Glutamatergic neuron (in vitro differentiated cells): ENCODE results near the gene SLITRK3. TPM values are rescaled to one million over a fixed set of nuclear protein-coding genes. Genes with fewer than 3 reads are reported as not detected.
"Not testable (repeated sequence)": the region's sequence is repeated elsewhere in the genome, so short reads cannot be mapped to it uniquely, and the experiment has no call there.

Experiments used
- DNase-seq: peaks from one replicate; pipeline ENCODE4 v3.0.0; 2022
- H3K27ac Mint-ChIP-seq: one replicate; pipeline ENCODE4 v1.8.0; 2020; ENCODE audit warnings: mild to moderate bottlenecking, mixed read lengths, inconsistent platforms; ENCODE audit not compliant: unreplicated experiment
- H3K27me3 Mint-ChIP-seq: one replicate; pipeline ENCODE4 v1.8.0; 2020; ENCODE audit warnings: mild to moderate bottlenecking, moderate library complexity, mixed read lengths, inconsistent platforms; ENCODE audit not compliant: unreplicated experiment
- H3K36me3 Mint-ChIP-seq: one replicate; pipeline ENCODE4 v1.8.0; 2020; ENCODE audit warnings: mild to moderate bottlenecking, mixed read lengths, inconsistent platforms; ENCODE audit not compliant: unreplicated experiment
- H3K4me1 Mint-ChIP-seq: one replicate; pipeline ENCODE4 v1.8.0; 2020; ENCODE audit warnings: mild to moderate bottlenecking, low read depth, mixed read lengths, inconsistent platforms; ENCODE audit not compliant: unreplicated experiment
- H3K4me3 Mint-ChIP-seq: one replicate; pipeline ENCODE4 v1.8.0; 2020; ENCODE audit warnings: mild to moderate bottlenecking, mixed read lengths, inconsistent platforms; ENCODE audit not compliant: unreplicated experiment
- H3K9me3 Mint-ChIP-seq: one replicate; pipeline ENCODE4 v1.8.0; 2020; ENCODE audit warnings: mild to moderate bottlenecking, moderate library complexity, mixed read lengths, inconsistent platforms; ENCODE audit not compliant: unreplicated experiment
- total RNA-seq: library from RNA; stranded (reverse); fragmentation: NEBNext Ultra II Directional; extraction: Animal tissue kit (Norgen Biotek cat#: 25700); gene quantifications from one replicate; pipeline ENCODE4 v1.2.1, GENCODE V29; 2021; ENCODE audit not compliant: unreplicated experiment
- TF ChIP-seq, protein P1 (sequence below): fragments of 200-600 bp; sonication (generic); IDR thresholded peaks from one replicate; pipeline ENCODE4 v1.5.0; 2021; ENCODE audit not compliant: partially characterized antibody, unreplicated experiment

The SLITRK3 gene
- total RNA-seq, 1 donor from 2014 or later, result not detected

DNA sequence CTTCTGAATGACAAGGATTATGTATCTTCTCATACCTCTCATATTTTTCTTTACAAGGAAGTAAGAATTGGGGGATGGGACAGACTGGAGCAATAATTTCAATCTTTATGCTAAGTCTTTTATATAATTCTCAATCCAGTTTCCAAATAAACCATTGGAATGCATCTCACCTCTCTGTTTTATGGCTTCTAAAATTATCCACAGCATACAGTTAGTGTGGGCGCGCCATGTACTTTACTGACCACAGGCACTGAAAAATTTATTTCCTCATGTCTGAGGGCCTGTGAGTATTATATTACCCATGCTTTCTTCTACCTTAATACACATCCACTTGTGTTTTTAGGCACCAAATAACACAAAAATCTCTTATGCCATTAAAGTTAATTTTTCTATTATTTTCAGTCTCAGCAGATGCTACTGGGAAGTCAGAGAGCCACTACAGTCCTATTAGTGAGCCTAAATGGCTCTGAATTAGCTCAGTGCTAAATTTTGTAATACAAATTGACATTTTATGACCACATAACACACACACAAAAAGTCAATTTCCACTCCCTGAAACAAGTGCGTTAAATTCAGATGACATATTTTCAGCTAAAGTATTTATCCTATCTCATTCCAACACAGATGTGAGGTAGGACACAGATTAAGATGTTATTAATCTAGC is 39.3 kb downstream of the SLITRK3 start:
- Mint-ChIP-seq H3K27me3 (no peaks in the 10 kb centered on the region), H3K36me3 (no peaks in the 10 kb centered on the region), H3K27ac (no peak overlapping the region), H3K9me3 (no peaks in the 10 kb centered on the region), H3K4me3 (no peak overlapping the region), H3K4me1 (no peaks in the 10 kb centered on the region)
- no peak for DNase-seq
- TF ChIP-seq, protein P1, sequence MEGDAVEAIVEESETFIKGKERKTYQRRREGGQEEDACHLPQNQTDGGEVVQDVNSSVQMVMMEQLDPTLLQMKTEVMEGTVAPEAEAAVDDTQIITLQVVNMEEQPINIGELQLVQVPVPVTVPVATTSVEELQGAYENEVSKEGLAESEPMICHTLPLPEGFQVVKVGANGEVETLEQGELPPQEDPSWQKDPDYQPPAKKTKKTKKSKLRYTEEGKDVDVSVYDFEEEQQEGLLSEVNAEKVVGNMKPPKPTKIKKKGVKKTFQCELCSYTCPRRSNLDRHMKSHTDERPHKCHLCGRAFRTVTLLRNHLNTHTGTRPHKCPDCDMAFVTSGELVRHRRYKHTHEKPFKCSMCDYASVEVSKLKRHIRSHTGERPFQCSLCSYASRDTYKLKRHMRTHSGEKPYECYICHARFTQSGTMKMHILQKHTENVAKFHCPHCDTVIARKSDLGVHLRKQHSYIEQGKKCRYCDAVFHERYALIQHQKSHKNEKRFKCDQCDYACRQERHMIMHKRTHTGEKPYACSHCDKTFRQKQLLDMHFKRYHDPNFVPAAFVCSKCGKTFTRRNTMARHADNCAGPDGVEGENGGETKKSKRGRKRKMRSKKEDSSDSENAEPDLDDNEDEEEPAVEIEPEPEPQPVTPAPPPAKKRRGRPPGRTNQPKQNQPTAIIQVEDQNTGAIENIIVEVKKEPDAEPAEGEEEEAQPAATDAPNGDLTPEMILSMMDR, result no peak

DNA sequence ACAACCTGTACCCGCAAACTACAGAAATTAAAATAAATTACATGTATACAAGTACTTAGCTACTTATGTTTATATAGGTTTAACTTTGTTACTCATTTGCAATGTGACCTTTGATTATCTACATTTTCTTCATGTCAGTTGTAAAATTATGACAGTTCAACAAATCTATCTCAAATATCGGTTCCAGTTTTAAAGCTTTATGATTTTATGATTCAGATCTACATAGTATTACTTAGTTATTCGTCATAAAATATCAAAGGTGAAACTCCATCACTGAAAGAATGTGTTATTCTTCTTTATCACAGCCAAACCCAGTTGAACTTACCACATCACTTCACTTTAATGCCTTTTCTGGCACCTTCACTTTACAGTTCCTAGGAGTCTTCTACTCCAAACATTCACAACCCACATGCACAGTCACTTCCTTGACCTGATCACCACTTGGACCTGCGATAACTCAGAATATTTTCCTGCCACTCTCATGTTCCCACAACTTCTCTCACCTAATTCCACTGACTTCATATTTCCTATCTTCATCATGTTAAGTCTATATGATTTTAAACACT is 47.2 kb downstream of the SLITRK3 start:
- no peak for DNase-seq
- H3K27ac Mint-ChIP-seq, result no peak overlapping the region
- no peaks in the 10 kb centered on the region for H3K36me3 Mint-ChIP-seq
- no peaks in the 10 kb centered on the region for H3K27me3 Mint-ChIP-seq
- no peaks in the 10 kb centered on the region for H3K4me1 Mint-ChIP-seq
- H3K9me3 Mint-ChIP-seq, result peaks cover 2% of the 10 kb centered on the region
- TF ChIP-seq, protein P1, result no peak
- H3K4me3 Mint-ChIP-seq, result no peak overlapping the region

DNA sequence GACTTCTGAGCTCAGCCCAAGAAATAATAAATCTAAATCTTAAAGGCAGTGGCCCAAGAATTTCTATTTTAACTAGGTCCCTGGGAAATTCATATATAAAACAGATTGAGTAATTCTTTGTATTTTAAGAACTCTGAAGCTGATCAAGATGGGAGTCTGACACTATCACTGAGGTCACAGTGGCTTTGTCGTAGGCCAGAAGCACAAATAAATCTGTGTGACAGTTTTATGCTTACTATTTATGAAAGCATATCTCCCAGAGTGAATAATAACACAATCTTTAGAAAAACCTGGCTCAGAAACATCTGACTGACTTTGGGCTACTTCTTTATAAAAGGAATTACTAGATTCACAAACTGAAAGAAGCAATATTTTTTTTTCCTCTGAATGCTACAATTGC is 51.9 kb downstream of the SLITRK3 start:
- TF ChIP-seq, protein P1, result no peak
- Mint-ChIP-seq H3K27me3 (no peaks in the 10 kb centered on the region), H3K9me3 (no peaks in the 10 kb centered on the region), H3K27ac (no peak overlapping the region), H3K36me3 (no peaks in the 10 kb centered on the region), H3K4me3 (no peak overlapping the region), H3K4me1 (no peaks in the 10 kb centered on the region)
- no peak for DNase-seq

DNA sequence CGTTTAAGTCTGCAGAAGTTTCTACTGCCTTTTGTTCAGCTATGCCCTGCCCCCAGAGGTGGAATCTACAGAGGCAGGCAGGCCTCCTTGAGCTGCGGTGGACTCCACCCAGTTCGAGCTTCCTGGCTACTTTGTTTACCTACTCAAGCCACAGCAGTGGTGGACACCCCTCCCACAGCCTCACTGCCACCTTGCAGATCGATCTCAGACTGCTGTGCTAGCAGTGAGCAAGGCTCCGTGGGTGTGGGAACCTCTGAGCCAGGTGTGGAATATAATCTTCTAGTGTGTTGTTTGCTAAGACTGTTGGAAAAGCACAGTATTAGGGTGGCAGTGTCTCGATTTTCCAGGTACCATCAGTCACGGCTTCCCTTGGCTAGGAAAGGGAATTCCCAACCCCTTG is 56.3 kb downstream of the SLITRK3 start:
- H3K27me3 Mint-ChIP-seq, H3K4me3 Mint-ChIP-seq, DNase-seq, H3K36me3 Mint-ChIP-seq, H3K27ac Mint-ChIP-seq, H3K4me1 Mint-ChIP-seq, H3K9me3 Mint-ChIP-seq: not testable (repeated sequence)

Other genes with a start within 250 kb of the SLITRK3 start
- not detected for gene SI, start 117.9 kb downstream of the SLITRK3 start, total RNA-seq